Measurements from ENCODE around the gene SNAI3. TPM values are rescaled to one million over a fixed set of nuclear protein-coding genes. Genes with fewer than 3 reads are reported as not detected.

Gene SNAI3
- total RNA-seq, 1 donor, result not detected

DNA sequence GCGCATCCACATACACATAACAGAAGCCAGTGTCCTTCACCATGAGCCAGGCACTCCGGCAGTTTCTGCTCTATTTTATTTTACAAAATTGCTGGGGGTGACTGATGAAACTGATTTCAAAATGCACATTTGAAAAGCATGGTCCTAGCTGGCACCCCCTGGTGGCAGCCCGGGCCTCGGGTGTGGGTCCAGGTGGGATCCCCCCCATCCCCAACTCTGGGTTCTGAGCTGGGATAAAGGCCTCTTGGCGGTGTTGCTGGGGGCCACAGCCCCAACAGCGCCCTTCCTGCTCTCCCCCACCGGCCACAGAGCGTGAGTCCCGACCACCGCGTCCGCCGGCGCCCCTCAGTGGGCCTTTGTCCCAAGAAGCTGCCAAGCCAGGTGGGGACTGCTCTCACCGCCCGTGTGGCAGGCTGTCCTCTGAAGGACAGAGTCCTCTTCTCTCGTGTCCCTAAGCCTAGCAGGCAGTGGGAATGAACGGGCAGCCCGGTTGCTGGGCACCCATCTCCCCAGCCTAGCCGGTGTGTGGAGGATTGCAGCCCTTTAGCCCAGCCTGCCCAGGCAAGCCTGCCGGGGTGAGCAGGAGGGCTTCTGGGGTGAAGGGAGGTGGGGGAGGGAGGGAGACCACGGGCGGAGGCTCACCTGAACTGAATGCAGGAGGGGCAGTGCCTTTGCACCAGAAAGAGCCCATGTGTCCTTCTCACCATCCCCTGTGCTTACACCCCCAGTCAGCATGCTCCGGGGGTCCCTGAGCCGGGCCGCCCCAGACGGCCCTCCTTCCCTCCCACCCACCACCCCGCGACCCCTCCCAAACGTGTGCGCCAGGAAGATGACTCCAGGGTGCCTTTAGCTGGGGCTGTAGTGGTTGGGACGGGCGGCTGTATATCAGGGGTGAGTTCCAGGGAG lies 898 bp downstream of the SNAI3 start:
- TF ChIP-seq, protein P1, sequence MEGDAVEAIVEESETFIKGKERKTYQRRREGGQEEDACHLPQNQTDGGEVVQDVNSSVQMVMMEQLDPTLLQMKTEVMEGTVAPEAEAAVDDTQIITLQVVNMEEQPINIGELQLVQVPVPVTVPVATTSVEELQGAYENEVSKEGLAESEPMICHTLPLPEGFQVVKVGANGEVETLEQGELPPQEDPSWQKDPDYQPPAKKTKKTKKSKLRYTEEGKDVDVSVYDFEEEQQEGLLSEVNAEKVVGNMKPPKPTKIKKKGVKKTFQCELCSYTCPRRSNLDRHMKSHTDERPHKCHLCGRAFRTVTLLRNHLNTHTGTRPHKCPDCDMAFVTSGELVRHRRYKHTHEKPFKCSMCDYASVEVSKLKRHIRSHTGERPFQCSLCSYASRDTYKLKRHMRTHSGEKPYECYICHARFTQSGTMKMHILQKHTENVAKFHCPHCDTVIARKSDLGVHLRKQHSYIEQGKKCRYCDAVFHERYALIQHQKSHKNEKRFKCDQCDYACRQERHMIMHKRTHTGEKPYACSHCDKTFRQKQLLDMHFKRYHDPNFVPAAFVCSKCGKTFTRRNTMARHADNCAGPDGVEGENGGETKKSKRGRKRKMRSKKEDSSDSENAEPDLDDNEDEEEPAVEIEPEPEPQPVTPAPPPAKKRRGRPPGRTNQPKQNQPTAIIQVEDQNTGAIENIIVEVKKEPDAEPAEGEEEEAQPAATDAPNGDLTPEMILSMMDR (IDR thresholded peaks at IDR 0.05; ENCODE audit: insufficient read depth, low read length), result peak; percentile 77
- no peak overlapping the region for H3K4me3 ChIP-seq (ENCODE audit: low read depth, low read length)
- DNase-seq (ENCODE audit: low read depth), result peak; percentile 62

DNA sequence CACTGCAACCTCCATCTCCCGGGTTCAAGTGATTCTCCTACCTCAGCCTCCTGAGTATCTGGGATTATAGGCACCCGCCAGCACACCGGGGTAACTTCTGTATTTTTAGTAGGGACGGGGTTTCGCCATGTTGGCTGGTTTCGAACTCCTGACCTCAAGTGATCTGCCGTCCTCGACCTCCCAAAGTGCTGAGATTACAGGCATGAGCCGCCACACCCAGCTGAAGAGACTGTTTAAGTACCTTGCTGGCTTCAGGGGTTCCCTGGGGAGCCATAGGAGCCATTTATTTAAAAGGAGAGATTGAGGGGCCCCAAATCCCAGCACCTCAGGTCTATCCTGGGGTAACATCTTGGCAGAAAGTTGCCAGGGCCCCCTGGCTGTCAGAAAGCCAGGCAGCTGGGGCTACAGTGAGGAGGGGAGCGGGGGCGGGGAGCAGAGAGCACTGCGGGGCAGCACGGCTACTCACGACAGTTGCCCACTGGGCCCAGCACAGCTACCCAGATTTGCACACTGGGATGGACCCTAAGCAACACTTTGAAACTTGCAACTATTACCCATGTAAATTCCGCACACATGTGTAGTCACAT lies 1.6 kb downstream of the SNAI3 start:
- TF ChIP-seq, protein P1 (IDR thresholded peaks at IDR 0.05; ENCODE audit: insufficient read depth, low read length), result no peak
- DNase-seq (ENCODE audit: low read depth), result no peak
- no peak overlapping the region for H3K4me3 ChIP-seq (ENCODE audit: low read depth, low read length)

DNA sequence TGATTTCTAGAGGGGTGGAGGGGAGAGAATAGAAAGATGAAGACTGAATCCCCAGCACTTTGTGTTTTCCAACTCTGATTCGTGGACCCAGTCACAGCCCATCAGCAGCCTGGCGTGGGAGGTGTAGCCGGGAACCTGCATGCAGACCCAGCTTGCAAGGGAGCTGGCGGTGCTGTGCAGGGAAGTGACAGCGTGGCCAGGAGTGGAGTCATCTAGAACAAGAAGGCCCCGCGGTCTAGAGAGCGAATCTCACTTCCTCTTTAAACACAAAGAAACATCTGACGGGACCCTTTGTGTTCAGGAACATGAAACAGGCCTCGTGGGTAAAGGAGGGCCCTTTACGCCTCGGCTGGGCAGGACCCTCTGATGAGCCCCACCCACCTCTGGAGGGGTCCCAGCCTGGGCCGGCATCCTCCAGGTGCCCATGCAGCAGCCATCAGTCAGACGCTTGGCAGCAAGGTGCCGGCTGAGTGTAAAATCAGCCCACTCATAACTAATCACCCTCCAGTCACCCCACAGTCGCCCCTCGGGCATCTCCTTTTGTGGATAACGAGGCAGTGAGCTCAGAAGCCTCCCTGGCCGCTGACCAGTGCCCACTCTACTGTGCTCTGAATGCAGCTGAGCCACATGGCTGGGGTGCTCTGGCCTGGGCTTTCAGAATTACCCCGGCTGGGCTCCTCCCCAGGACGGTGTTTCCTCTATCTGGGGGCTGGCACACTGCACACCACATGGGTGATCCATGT lies 4.4 kb downstream of the SNAI3 start:
- H3K4me3 ChIP-seq (ENCODE audit: low read depth, low read length), result no peak overlapping the region
- no peak for DNase-seq (ENCODE audit: low read depth)
- TF ChIP-seq, protein P1 (IDR thresholded peaks at IDR 0.05; ENCODE audit: insufficient read depth, low read length), result no peak

DNA sequence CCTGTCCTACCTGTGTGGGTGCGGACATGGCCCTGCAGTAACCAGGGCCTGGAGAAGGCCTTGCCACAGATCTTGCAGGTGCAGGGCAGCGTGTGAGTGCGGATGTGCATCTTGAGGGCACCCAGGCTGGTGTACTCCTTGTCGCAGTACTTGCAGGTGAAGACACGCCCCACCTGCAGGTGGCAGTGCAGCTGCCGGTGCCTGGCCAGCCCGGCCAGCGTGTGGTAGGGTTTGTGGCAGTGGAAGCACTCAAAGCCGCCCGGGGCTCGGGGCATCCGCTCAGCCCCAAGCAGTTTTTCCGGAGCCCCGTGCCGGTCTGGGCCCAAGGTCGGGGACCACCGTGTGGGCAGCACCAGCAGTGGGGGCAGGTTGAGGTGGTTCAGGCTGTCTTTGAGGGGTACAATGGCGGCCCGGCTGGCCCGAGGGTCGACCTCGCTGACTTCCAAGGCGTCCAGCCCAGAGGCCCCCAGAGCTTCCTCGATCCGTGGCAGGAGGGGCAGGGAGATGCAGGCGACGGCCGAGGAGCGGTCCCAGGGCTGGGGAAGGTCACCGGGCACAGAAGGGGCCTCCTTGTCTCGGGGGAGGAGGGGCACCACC lies 5.1 kb downstream of the SNAI3 start:
- TF ChIP-seq, protein P1 (IDR thresholded peaks at IDR 0.05; ENCODE audit: insufficient read depth, low read length), result no peak
- DNase-seq (ENCODE audit: low read depth), result no peak
- H3K4me3 ChIP-seq (ENCODE audit: low read depth, low read length), result no peak overlapping the region

DNA sequence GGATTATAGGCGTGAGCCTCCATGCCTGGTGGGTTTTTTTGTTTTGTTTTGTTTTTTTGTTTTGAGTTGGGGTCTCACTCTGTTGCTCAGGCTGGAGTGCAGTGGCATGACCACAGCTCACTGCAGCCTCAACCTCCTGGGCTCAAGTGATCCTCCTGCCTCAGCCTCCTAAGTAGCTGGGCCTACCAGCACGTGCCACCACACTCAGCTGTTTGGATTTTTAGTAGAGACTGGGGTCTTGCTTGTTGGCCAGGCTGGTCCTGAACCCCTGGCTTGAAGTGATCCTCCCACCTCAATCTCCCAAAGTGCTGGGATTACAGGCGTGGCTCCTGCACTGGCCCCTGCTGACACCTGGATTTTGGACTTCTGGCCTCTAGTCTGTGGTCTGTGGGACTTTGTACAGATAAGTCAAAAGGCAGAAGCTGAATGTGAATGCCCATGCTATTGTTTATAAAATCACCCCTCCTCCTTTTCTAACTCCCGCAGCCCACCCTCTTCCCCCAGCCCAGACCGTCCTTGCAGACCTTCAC lies 5.7 kb downstream of the SNAI3 start:
- H3K4me3 ChIP-seq (ENCODE audit: low read depth, low read length), result no peak overlapping the region
- no peak for DNase-seq (ENCODE audit: low read depth)
- TF ChIP-seq, protein P1 (IDR thresholded peaks at IDR 0.05; ENCODE audit: insufficient read depth, low read length), result no peak
